Hepatocyte (in vitro differentiated cells): ENCODE measurements around the gene MSI2. TPM values are rescaled to one million over a fixed set of nuclear protein-coding genes. Genes with fewer than 3 reads are reported as not detected.

Experiments
- DNase-seq: peaks from one replicate; pipeline ENCODE4 v3.0.0-alpha.2; 2016; ENCODE audit warnings: low spot score
- H2AFZ ChIP-seq: fragments of 200-600 bp; sonication (generic); 2 replicates; pipeline ENCODE4 v1.6.0; 2016; ENCODE audit warnings: antibody characterized with exemption, mild to moderate bottlenecking
- H3K27ac ChIP-seq: fragments of 200-600 bp; sonication (generic); 2 replicates; pipeline ENCODE4 v1.5.1; 2016; ENCODE audit warnings: mild to moderate bottlenecking
- H3K27me3 ChIP-seq: fragments of 200-600 bp; sonication (generic); 2 replicates; pipeline ENCODE4 v1.6.1; 2016
- H3K36me3 ChIP-seq: fragments of 200-600 bp; sonication (generic); replicated peaks from 2 replicates; pipeline ENCODE4 v1.5.1; 2016; ENCODE audit warnings: low read depth; ENCODE audit not compliant: insufficient read depth
- H3K4me1 ChIP-seq: fragments of 200-600 bp; sonication (generic); 2 replicates; pipeline ENCODE4 v1.5.1; 2016; ENCODE audit warnings: mild to moderate bottlenecking, moderate library complexity; ENCODE audit not compliant: insufficient read depth
- H3K4me2 ChIP-seq: fragments of 200-600 bp; sonication (generic); 2 replicates; pipeline ENCODE4 v1.6.0; 2016
- H3K4me3 ChIP-seq: fragments of 200-600 bp; sonication (generic); 2 replicates; pipeline ENCODE4 v1.5.1; 2016; ENCODE audit warnings: mild to moderate bottlenecking
- H3K79me2 ChIP-seq: fragments of 200-600 bp; sonication (generic); 2 replicates; pipeline ENCODE4 v1.6.0; 2017; ENCODE audit warnings: mild to moderate bottlenecking
- H3K9me2 ChIP-seq: fragments of 200-600 bp; sonication (generic); replicated peaks from 2 replicates; pipeline ENCODE4 v1.6.0; 2017; ENCODE audit warnings: mild to moderate bottlenecking; ENCODE audit not compliant: insufficient read depth
- H3K9me3 ChIP-seq: fragments of 200-600 bp; sonication (generic); 2 replicates; pipeline ENCODE4 v1.5.1; 2016; ENCODE audit warnings: low read depth, mild to moderate bottlenecking
- H4K20me1 ChIP-seq: fragments of 200-600 bp; sonication (generic); 2 replicates; pipeline ENCODE4 v1.6.0; 2016; ENCODE audit warnings: mild to moderate bottlenecking; ENCODE audit not compliant: insufficient read depth, poor library complexity, severe bottlenecking
- EZH2 ChIP-seq: fragments of 200-600 bp; sonication (generic); IDR thresholded peaks from 2 replicates; pipeline ENCODE4 v1.6.1; 2016; ENCODE audit warnings: antibody characterized with exemption, mild to moderate bottlenecking, borderline replicate concordance
- EZH2phosphoT487 ChIP-seq: fragments of 200-600 bp; sonication (generic); IDR thresholded peaks from one replicate; pipeline ENCODE4 v1.6.1; 2018; ENCODE audit warnings: antibody characterized with exemption, mild to moderate bottlenecking, low read depth, moderate library complexity; ENCODE audit not compliant: unreplicated experiment, severe bottlenecking
- whole genome bisulfite sequencing: methylation state at CpG from one replicate; pipeline ENCODE4 v1.1.6; 2016; ENCODE audit warnings: low lambda C conversion rate; ENCODE audit errors: missing lambda C conversion rate; 5-methylcytosine and 5-hydroxymethylcytosine counted together
- polyA plus RNA-seq: library from polyadenylated mRNA; unstranded; fragments of >200 nt; fragmentation: Nextera tagmentation; extraction: Ambion mirVana; gene quantifications from 2 replicates; pipeline ENCODE4 v1.2.1, GENCODE V29; 2016
- total RNA-seq: library from RNA; depleted of rRNA; stranded (reverse); fragments of >200 nt; gene quantifications from 2 replicates; pipeline ENCODE4 v1.2.3, GENCODE V29; 2014
- TF ChIP-seq, protein P1 (sequence below): fragments of 200-600 bp; sonication (generic); IDR thresholded peaks from 2 replicates; pipeline ENCODE4 v1.5.1; 2016; ENCODE audit warnings: antibody characterized with exemption, mild to moderate bottlenecking; ENCODE audit not compliant: poor library complexity

The MSI2 gene
- total and polyA plus RNA-seq, 2 experiments from 2014 or later = 16.1 to 60.6 TPM

- H2AFZ ChIP-seq = no peak overlapping the region
- H3K9me3 ChIP-seq = no peaks in the 10 kb centered on the region
- no peak overlapping the region for H3K4me2 ChIP-seq
- H3K79me2 ChIP-seq = no peaks in the 10 kb centered on the region
- H3K4me1 ChIP-seq = no peaks in the 10 kb centered on the region
- no peaks in the 10 kb centered on the region for H3K9me2 ChIP-seq
- TF ChIP-seq, protein P1, sequence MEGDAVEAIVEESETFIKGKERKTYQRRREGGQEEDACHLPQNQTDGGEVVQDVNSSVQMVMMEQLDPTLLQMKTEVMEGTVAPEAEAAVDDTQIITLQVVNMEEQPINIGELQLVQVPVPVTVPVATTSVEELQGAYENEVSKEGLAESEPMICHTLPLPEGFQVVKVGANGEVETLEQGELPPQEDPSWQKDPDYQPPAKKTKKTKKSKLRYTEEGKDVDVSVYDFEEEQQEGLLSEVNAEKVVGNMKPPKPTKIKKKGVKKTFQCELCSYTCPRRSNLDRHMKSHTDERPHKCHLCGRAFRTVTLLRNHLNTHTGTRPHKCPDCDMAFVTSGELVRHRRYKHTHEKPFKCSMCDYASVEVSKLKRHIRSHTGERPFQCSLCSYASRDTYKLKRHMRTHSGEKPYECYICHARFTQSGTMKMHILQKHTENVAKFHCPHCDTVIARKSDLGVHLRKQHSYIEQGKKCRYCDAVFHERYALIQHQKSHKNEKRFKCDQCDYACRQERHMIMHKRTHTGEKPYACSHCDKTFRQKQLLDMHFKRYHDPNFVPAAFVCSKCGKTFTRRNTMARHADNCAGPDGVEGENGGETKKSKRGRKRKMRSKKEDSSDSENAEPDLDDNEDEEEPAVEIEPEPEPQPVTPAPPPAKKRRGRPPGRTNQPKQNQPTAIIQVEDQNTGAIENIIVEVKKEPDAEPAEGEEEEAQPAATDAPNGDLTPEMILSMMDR = no peak
- TF ChIP-seq EZH2 = no peak
- TF ChIP-seq EZH2phosphoT487 = no peak
- no peak overlapping the region for H3K4me3 ChIP-seq
- H4K20me1 ChIP-seq = no peaks in the 10 kb centered on the region
- H3K27ac ChIP-seq = no peak overlapping the region
- peaks cover 30% of the 10 kb centered on the region for H3K27me3 ChIP-seq
- H3K36me3 ChIP-seq = no peaks in the 10 kb centered on the region
- no peak for DNase-seq
- 58% methylated on average over 7 of the region's 7 CpGs for WGBS
Measured at GRCh38 chr17:57714665-57715180, 458.4 kb downstream of the MSI2 start.

GRCh38 chr17:57715981-57716380 is 459.7 kb downstream of the MSI2 start:
- Histone ChIP-seq H3K4me1 (no peaks in the 10 kb centered on the region), H3K9me2 (no peaks in the 10 kb centered on the region), H3K4me2 (no peak overlapping the region), H3K4me3 (no peak overlapping the region), H3K27ac (no peak overlapping the region), H4K20me1 (no peaks in the 10 kb centered on the region), H3K36me3 (no peaks in the 10 kb centered on the region), H3K9me3 (no peaks in the 10 kb centered on the region), H3K79me2 (no peaks in the 10 kb centered on the region), H2AFZ (no peak overlapping the region), H3K27me3 (peaks cover 30% of the 10 kb centered on the region)
- no peak for DNase-seq
- TF ChIP-seq EZH2 (no peak), EZH2phosphoT487 (no peak)
- TF ChIP-seq, protein P1 = no peak
- 90% methylated on average over 1 of the region's 1 CpG for WGBS

GRCh38 chr17:57718878-57719277 is 462.6 kb downstream of the MSI2 start:
- no peaks in the 10 kb centered on the region for H3K79me2 ChIP-seq
- no peak for TF ChIP-seq EZH2
- no peak for TF ChIP-seq EZH2phosphoT487
- TF ChIP-seq, protein P1 = no peak
- H4K20me1 ChIP-seq = no peaks in the 10 kb centered on the region
- H3K4me1 ChIP-seq = no peaks in the 10 kb centered on the region
- no peak overlapping the region for H3K27ac ChIP-seq
- no peaks in the 10 kb centered on the region for H3K36me3 ChIP-seq
- no peaks in the 10 kb centered on the region for H3K9me3 ChIP-seq
- H2AFZ ChIP-seq = no peak overlapping the region
- no peak for DNase-seq
- WGBS = 77% methylated on average over 8 of the region's 8 CpGs
- peaks cover 20% of the 10 kb centered on the region for H3K27me3 ChIP-seq
- no peak overlapping the region for H3K4me2 ChIP-seq
- H3K9me2 ChIP-seq = no peaks in the 10 kb centered on the region
- no peak overlapping the region for H3K4me3 ChIP-seq
